Fibroblast of lung (primary cell): Measurements from ENCODE around the gene ZNRF3. TPM values are rescaled to one million over a fixed set of nuclear protein-coding genes. Genes with fewer than 3 reads are reported as not detected.

Source experiments
- DNase-seq, 2 donors: peaks; one replicate each; pipeline versions ENCODE4 v3.0.0 to v3.0.0-alpha.2; 2010; ENCODE audit warnings: low read depth in 2 of 2
- H2AFZ ChIP-seq: 2 replicates; pipeline ENCODE4 v1.5.1; 2012; ENCODE audit warnings: low read length, control low read depth, inconsistent platforms
- H3K27ac ChIP-seq: 2 replicates; pipeline ENCODE4 v1.5.1; 2011; ENCODE audit warnings: low read length, control low read depth; ENCODE audit not compliant: insufficient read depth
- H3K27me3 ChIP-seq: 2 replicates; pipeline ENCODE4 v1.5.1; 2011; ENCODE audit warnings: mild to moderate bottlenecking, low read length; ENCODE audit not compliant: control insufficient read depth, insufficient read depth
- H3K36me3 ChIP-seq: 2 replicates; pipeline ENCODE4 v1.5.1; 2011; ENCODE audit warnings: low read length; ENCODE audit not compliant: control insufficient read depth, insufficient read depth
- H3K4me1 ChIP-seq: 2 replicates; pipeline ENCODE4 v1.5.1; 2011; ENCODE audit warnings: low read length; ENCODE audit not compliant: control insufficient read depth, insufficient read depth; ENCODE audit errors: extremely low read depth
- H3K4me2 ChIP-seq: 2 replicates; pipeline ENCODE4 v1.5.1; 2011; ENCODE audit warnings: low read length, control low read depth; ENCODE audit not compliant: insufficient read depth; ENCODE audit errors: extremely low read depth
- H3K4me3 ChIP-seq, 4 experiments: fragments of 200-600 bp in 1 of 4; sonication (generic) in 1 of 4; replicated peaks in 1 of 4; 2 replicates each; pipeline ENCODE4 v1.5.1; 2011 to 2016; ENCODE audit warnings: low read length in 4 of 4, low read depth in 3 of 4, mild to moderate bottlenecking in 3 of 4, control low read depth in 2 of 4, inconsistent platforms in 1 of 4, mixed read lengths in 1 of 4; ENCODE audit not compliant: insufficient read depth in 1 of 4; ENCODE audit errors: control extremely low read depth in 1 of 4
- H3K79me2 ChIP-seq: 2 replicates; pipeline ENCODE4 v1.5.1; 2012; ENCODE audit warnings: mild to moderate bottlenecking, low read length, inconsistent platforms; ENCODE audit not compliant: control insufficient read depth, insufficient read depth
- H3K9ac ChIP-seq: 2 replicates; pipeline ENCODE4 v1.5.1; 2011; ENCODE audit warnings: mild to moderate bottlenecking, low read length, control low read depth; ENCODE audit not compliant: insufficient read depth
- H3K9me3 ChIP-seq: 2 replicates; pipeline ENCODE4 v1.5.1; 2012; ENCODE audit warnings: low read depth, low read length; ENCODE audit not compliant: control insufficient read depth, insufficient read depth
- H4K20me1 ChIP-seq: 2 replicates; pipeline ENCODE4 v1.5.1; 2011; ENCODE audit warnings: low read length; ENCODE audit not compliant: control insufficient read depth, insufficient read depth; ENCODE audit errors: extremely low read depth
- EZH2 ChIP-seq: IDR thresholded peaks from 2 replicates; pipeline ENCODE4 v1.5.1; 2012; ENCODE audit warnings: low read length, control low read depth, mild to moderate bottlenecking; ENCODE audit errors: missing control alignments
- polyA plus RNA-seq, 2 donors: library from polyadenylated mRNA; depleted of rRNA in 1 of 2; stranded (reverse) in 1 of 2; unstranded in 1 of 2; fragments of >200 nt; gene quantifications; 2 replicates each; pipeline ENCODE4 v1.2.1, GENCODE V29; 2011 to 2012; ENCODE audit warnings: missing spikeins in 1 of 2
- total RNA-seq: library from RNA; depleted of rRNA; stranded (reverse); fragments of >200 nt; gene quantifications from 2 replicates; pipeline ENCODE4 v1.2.1, GENCODE V29; 2014
- TF ChIP-seq, protein P1 (sequence below), 2 donors: IDR thresholded peaks in 1 of 2; conservative IDR thresholded peaks in 1 of 2; 1 replicate in 1 of 2; 2 replicates in 1 of 2; pipeline ENCODE4 v1.5.1; 2011 to 2012; ENCODE audit warnings: low read length in 2 of 2, control low read depth in 1 of 2, inconsistent platforms in 1 of 2, low read depth in 1 of 2, mild to moderate bottlenecking in 1 of 2

ZNRF3 gene
- total and polyA plus RNA-seq, 2 donors (not counting 1 experiment from before 2014, with no cell fraction given), result 1.1 to 2.6 TPM

DNA sequence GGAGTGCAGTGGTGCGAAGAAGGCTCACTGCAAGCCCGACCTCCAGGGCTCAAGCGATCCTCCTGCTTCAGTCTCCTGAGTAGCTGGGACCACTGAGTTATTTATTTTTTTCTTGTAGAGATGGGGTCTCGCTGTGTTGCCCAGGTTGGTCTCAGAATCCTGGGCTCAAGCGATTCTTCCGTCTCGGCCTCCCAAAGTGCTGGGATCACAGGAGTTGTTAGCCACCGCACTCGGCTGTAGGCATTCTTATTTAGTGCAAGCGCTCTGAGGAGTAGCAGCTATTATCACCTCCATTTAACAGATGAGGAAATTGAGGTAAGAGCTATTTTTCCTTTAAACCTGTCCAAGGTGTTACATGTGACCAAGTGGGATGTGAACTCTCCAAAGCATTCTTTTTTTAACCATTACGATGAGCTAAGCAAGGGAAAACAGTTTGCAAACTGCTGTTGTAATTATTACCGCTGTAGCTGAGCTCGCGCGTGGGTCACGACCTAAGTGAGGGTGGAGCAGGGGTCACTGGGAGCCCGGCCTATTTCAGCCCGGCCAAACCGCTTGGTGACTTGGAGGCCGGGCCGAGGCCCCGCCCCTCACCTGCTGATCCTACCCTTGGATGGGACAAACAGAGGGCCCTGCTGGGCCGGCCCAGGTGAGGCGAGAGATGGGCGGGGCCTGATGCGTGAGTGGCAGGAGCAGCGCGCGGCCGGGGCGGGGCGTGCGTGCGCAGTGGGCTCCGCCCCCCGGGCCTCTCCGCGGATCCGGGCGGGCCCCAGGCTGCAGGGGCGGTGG lies 189.0 kb downstream of the ZNRF3 start:
- H2AFZ ChIP-seq, result no peak overlapping the region
- H3K27me3 ChIP-seq, result peaks cover 3% of the 10 kb centered on the region
- H3K4me3 ChIP-seq, result peak overlapping the region; percentile 30 to 60 (median 51)
- TF ChIP-seq, protein P1, sequence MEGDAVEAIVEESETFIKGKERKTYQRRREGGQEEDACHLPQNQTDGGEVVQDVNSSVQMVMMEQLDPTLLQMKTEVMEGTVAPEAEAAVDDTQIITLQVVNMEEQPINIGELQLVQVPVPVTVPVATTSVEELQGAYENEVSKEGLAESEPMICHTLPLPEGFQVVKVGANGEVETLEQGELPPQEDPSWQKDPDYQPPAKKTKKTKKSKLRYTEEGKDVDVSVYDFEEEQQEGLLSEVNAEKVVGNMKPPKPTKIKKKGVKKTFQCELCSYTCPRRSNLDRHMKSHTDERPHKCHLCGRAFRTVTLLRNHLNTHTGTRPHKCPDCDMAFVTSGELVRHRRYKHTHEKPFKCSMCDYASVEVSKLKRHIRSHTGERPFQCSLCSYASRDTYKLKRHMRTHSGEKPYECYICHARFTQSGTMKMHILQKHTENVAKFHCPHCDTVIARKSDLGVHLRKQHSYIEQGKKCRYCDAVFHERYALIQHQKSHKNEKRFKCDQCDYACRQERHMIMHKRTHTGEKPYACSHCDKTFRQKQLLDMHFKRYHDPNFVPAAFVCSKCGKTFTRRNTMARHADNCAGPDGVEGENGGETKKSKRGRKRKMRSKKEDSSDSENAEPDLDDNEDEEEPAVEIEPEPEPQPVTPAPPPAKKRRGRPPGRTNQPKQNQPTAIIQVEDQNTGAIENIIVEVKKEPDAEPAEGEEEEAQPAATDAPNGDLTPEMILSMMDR (conservative IDR thresholded peaks at IDR 0.05 in 1 of 2, IDR thresholded peaks at IDR 0.05 in 1 of 2; ENCODE audit: low read depth in 1 of 2, low read length in 2 of 2), result no peak
- no peak for TF ChIP-seq EZH2
- no peaks in the 10 kb centered on the region for H3K9me3 ChIP-seq
- H3K9ac ChIP-seq, result no peak overlapping the region
- H3K79me2 ChIP-seq, result no peaks in the 10 kb centered on the region
- H3K4me1 ChIP-seq, result peaks cover 3% of the 10 kb centered on the region
- H3K27ac ChIP-seq, result no peak overlapping the region
- H3K36me3 ChIP-seq, result no peaks in the 10 kb centered on the region
- peak overlapping the region; percentile 74 for H3K4me2 ChIP-seq
- peak; percentile 48 to 53 for DNase-seq
- H4K20me1 ChIP-seq, result no peaks in the 10 kb centered on the region

DNA sequence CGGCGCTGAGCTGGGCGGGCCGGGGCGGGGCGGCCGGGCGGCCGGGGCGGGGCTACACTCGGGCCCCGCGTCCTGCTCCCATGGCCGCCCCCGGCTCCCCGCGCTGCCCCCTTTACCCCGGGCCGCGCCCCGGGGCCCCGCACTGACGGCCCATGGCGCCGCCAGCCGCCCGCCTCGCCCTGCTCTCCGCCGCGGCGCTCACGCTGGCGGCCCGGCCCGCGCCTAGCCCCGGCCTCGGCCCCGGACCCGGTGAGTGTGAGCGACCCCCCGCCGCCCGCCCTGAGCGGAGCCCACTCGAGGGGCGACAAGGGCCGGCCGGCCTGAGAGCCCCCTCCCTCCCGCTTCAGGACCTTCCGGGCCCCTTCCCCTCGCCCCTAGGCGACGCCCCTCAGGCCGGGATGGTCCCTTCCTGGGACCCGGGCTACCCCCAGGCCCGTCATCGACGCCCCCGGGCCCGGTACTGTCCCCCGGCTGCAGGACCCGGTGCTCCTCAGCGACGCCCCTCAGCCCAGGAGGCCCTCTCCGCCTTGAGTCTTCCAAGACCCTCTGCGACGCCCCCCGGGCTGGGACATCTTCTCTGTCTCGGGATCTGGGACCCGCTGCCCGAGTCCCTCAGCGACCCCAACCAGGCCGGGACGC lies 189.7 kb downstream of the ZNRF3 start, which contains the start of gene KREMEN1:
Gene KREMEN1, plus strand, starts transcription at position 57 of the 639 bp plus-strand sequence. Its CDS starts 96 bp downstream, at position 153.
- Histone ChIP-seq H3K36me3 (no peaks in the 10 kb centered on the region), H2AFZ (peak within 1 kb of the TSS; percentile 16), H3K27me3 (peaks cover 3% of the 10 kb centered on the region), H3K4me2 (peak within 1 kb of the TSS; percentile 91), H3K4me3 (peak within 1 kb of the TSS; percentile 60 to 74 (median 66)), H3K4me1 (peaks cover 3% of the 10 kb centered on the region), H4K20me1 (no peaks in the 10 kb centered on the region), H3K9ac (peak within 1 kb of the TSS; percentile 54), H3K79me2 (no peaks in the 10 kb centered on the region), H3K9me3 (no peaks in the 10 kb centered on the region), H3K27ac (no peak within 1 kb of the TSS)
- DNase-seq, result no peak
- TF ChIP-seq, protein P1 (conservative IDR thresholded peaks at IDR 0.05 in 1 of 2, IDR thresholded peaks at IDR 0.05 in 1 of 2; ENCODE audit: low read depth in 1 of 2, low read length in 2 of 2), result no peak
- no peak for TF ChIP-seq EZH2

DNA sequence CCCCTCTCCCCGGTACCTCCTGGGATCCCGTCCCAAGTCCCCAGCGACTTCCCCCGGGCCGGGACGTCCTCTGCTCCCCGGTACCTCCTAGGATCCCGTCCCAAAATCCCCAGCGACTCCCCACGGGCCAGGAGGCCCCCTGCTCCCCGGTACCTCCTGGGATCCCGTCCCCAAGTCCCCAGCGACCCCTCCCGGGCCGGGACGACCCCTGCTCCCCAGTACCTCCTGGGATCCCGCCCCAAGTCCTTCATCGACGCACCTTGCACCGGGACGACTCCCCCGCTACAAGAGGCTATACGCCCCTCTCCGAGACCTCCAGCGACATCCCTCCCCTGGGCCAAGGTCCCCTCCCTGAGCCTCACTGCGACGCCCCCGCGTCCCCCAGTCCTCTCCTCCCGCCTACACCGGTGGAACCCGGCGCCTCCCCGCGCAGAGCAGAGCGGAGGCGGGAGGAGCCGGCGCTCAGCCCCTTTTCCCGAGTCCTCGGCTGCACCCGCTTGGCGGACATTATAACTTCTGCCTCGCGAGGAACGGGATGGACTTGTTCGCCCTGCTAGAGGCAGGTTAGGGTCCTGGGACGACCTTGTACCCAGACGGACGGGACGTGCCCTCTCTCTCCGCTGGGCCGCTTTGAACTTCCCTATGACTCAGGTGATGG lies 190.4 kb downstream of the ZNRF3 start:
- H3K36me3 ChIP-seq, result no peaks in the 10 kb centered on the region
- peak; percentile 9 to 17 for DNase-seq
- no peaks in the 10 kb centered on the region for H3K79me2 ChIP-seq
- peaks cover 3% of the 10 kb centered on the region for H3K4me1 ChIP-seq
- H3K27me3 ChIP-seq, result peaks cover 3% of the 10 kb centered on the region
- TF ChIP-seq, protein P1 (conservative IDR thresholded peaks at IDR 0.05 in 1 of 2, IDR thresholded peaks at IDR 0.05 in 1 of 2; ENCODE audit: low read depth in 1 of 2, low read length in 2 of 2), result no peak
- TF ChIP-seq EZH2, result no peak
- peak overlapping the region; percentile 21 for H2AFZ ChIP-seq
- no peak overlapping the region for H3K27ac ChIP-seq
- peak overlapping the region; percentile 52 to 74 (median 66) for H3K4me3 ChIP-seq
- H3K4me2 ChIP-seq, result peak overlapping the region; percentile 91
- no peaks in the 10 kb centered on the region for H4K20me1 ChIP-seq
- no peaks in the 10 kb centered on the region for H3K9me3 ChIP-seq
- H3K9ac ChIP-seq, result peak overlapping the region; percentile 54
